SK-N-SH (cell line): Measurements from ENCODE around the gene ITGBL1. TPM values are rescaled to one million over a fixed set of nuclear protein-coding genes. Genes with fewer than 3 reads are reported as not detected.

Experiments
- CTCF ChIA-PET: fragments of 300-600, 350-600 bp; formaldehyde crosslinking; extraction: SDS; loops from one replicate; lab custom pipeline; 2021; lab: Yijun Ruan, JAX
- POLR2A ChIA-PET: fragments of 350-600 bp; sonication (Branson Sonifier 250); formaldehyde crosslinking; extraction: SDS; loops from one replicate; lab custom pipeline; 2020; ENCODE audit warnings: antibody characterized with exemption, inconsistent platforms; lab: Yijun Ruan, JAX
- DNase-seq: peaks from one replicate; pipeline ENCODE4 v3.0.0; 2012
- H2AFZ ChIP-seq: fragments of 200-600 bp; sonication (generic); 2 replicates; pipeline ENCODE4 v1.8.1; 2016; ENCODE audit warnings: antibody characterized with exemption, mild to moderate bottlenecking, low read depth
- H3F3A ChIP-seq: fragments of 200-600 bp; sonication (generic); replicated peaks from 2 replicates; pipeline ENCODE3; 2016; ENCODE audit warnings: antibody characterized with exemption, mild to moderate bottlenecking; ENCODE audit not compliant: insufficient read depth
- H3K27ac ChIP-seq, 2 experiments: fragments of 200-500 bp in 1 of 2; fragments of 200-600 bp in 1 of 2; sonication (Bioruptor generic) in 1 of 2; sonication (generic), shearing (Covaris generic) in 1 of 2; 2 replicates each; pipeline versions ENCODE4 v1.5.1 to v1.6.1; 2014 to 2016; ENCODE audit warnings: low read depth in 2 of 2, inconsistent platforms in 1 of 2, low read length in 1 of 2, mild to moderate bottlenecking in 1 of 2, mixed read lengths in 1 of 2
- H3K27me3 ChIP-seq: fragments of 200-600 bp; sonication (generic), shearing (Covaris generic); 2 replicates; pipeline ENCODE4 v1.6.1; 2016; ENCODE audit warnings: mixed run types; ENCODE audit not compliant: insufficient read depth
- H3K36me3 ChIP-seq, 2 experiments: fragments of 200-500 bp in 1 of 2; fragments of 200-600 bp in 1 of 2; sonication (Bioruptor generic) in 1 of 2; sonication (generic) in 1 of 2; replicated peaks in 1 of 2; 2 replicates each; pipeline versions ENCODE3 to v1.5.1; 2014 to 2016; ENCODE audit warnings: low read length in 1 of 2, mild to moderate bottlenecking in 1 of 2; ENCODE audit not compliant: insufficient read depth in 2 of 2, control insufficient read depth in 1 of 2
- H3K4me1 ChIP-seq, 2 experiments: fragments of 200-500 bp in 1 of 2; fragments of 200-600 bp in 1 of 2; sonication (Bioruptor generic) in 1 of 2; sonication (generic), shearing (Covaris generic) in 1 of 2; 2 replicates each; pipeline versions ENCODE4 v1.5.1 to v1.6.1; 2014 to 2016; ENCODE audit warnings: low read depth in 1 of 2, low read length in 1 of 2, mixed run types in 1 of 2; ENCODE audit not compliant: insufficient read depth in 2 of 2, control insufficient read depth in 1 of 2
- H3K4me2 ChIP-seq: fragments of 200-600 bp; sonication (generic), shearing (Covaris generic); 2 replicates; pipeline ENCODE4 v1.6.1; 2017; ENCODE audit warnings: mixed run types
- H3K4me3 ChIP-seq, 2 experiments: fragments of 200-500 bp in 1 of 2; fragments of 200-600 bp in 1 of 2; sonication (Bioruptor generic) in 1 of 2; sonication (generic), shearing (Covaris generic) in 1 of 2; 2 replicates each; pipeline versions ENCODE4 v1.5.1 to v1.8.1; 2014 to 2016; ENCODE audit warnings: low read depth in 2 of 2, inconsistent platforms in 1 of 2, low read length in 1 of 2, mild to moderate bottlenecking in 1 of 2, mixed read lengths in 1 of 2, moderate library complexity in 1 of 2
- H3K79me2 ChIP-seq: fragments of 200-600 bp; sonication (generic); 2 replicates; pipeline ENCODE4 v1.8.1; 2017; ENCODE audit warnings: mild to moderate bottlenecking; ENCODE audit not compliant: insufficient read depth
- H3K9ac ChIP-seq: fragments of 200-600 bp; sonication (generic); 2 replicates; pipeline ENCODE4 v1.6.1; 2017; ENCODE audit warnings: mixed run types
- H3K9me2 ChIP-seq: fragments of 200-600 bp; sonication (generic); 2 replicates; pipeline ENCODE4 v1.6.1; 2017; ENCODE audit warnings: mixed run types
- H3K9me3 ChIP-seq: fragments of 200-600 bp; sonication (generic); 2 replicates; pipeline ENCODE4 v1.6.1; 2017; ENCODE audit warnings: mixed run types, mild to moderate bottlenecking, moderate library complexity
- H4K20me1 ChIP-seq: fragments of 200-600 bp; sonication (generic); 2 replicates; pipeline ENCODE4 v1.6.1; 2017; ENCODE audit warnings: mild to moderate bottlenecking, mixed run types; ENCODE audit not compliant: insufficient read depth
- CHD2 ChIP-seq: fragments of 150-350 bp; IDR thresholded peaks from 2 replicates; pipeline ENCODE4 v1.6.1; 2018; ENCODE audit warnings: low read length; ENCODE audit not compliant: partially characterized antibody
- ELF1 ChIP-seq: IDR thresholded peaks from 2 replicates; pipeline ENCODE4 v1.4.0; 2012
- EP300 ChIP-seq, 2 experiments: IDR thresholded peaks; 2 replicates each; pipeline versions ENCODE4 v1.4.0 to v1.6.1; 2012; ENCODE audit warnings: borderline replicate concordance in 1 of 2, low read depth in 1 of 2, low read length in 1 of 2
- EZH2phosphoT487 ChIP-seq: fragments of 200-600 bp; sonication (generic); IDR thresholded peaks from 2 replicates; pipeline ENCODE4 v1.6.1; 2017; ENCODE audit warnings: low read depth, mixed run types, mild to moderate bottlenecking, antibody characterized with exemption, moderate library complexity, borderline replicate concordance
- FOSL2 ChIP-seq: IDR thresholded peaks from 2 replicates; pipeline ENCODE4 v1.4.0; 2012; ENCODE audit warnings: low read depth, mild to moderate bottlenecking, moderate library complexity, borderline replicate concordance
- FOXM1 ChIP-seq: IDR thresholded peaks from 2 replicates; pipeline ENCODE4 v1.4.0; 2012; ENCODE audit warnings: low read depth, mild to moderate bottlenecking
- GABPA ChIP-seq: IDR thresholded peaks from 2 replicates; pipeline ENCODE4 v1.4.0; 2012; ENCODE audit warnings: low read depth, mild to moderate bottlenecking
- IRF3 ChIP-seq: fragments of 150-350 bp; IDR thresholded peaks from 2 replicates; pipeline ENCODE4 v1.6.1; 2016; ENCODE audit warnings: mild to moderate bottlenecking, low read depth, low read length
- MXI1 ChIP-seq: IDR thresholded peaks from 2 replicates; pipeline ENCODE4 v1.6.1; 2012; ENCODE audit warnings: mild to moderate bottlenecking, low read depth, low read length, improper control_type of control experiment
- NFIC ChIP-seq: IDR thresholded peaks from 2 replicates; pipeline ENCODE4 v1.4.0; 2012; ENCODE audit warnings: borderline replicate concordance
- NRF1 ChIP-seq: IDR thresholded peaks from 2 replicates; pipeline ENCODE4 v1.6.1; 2012; ENCODE audit warnings: low read depth, mild to moderate bottlenecking, low read length
- POLR2AphosphoS5 ChIP-seq: IDR thresholded peaks from 2 replicates; pipeline ENCODE4 v1.6.1; 2012; ENCODE audit warnings: low read depth, low read length
- RCOR1 ChIP-seq: fragments of 150-350 bp; IDR thresholded peaks from 2 replicates; pipeline ENCODE4 v1.6.1; 2017; ENCODE audit warnings: antibody characterized with exemption, low read length
- SIN3A ChIP-seq: IDR thresholded peaks from 2 replicates; pipeline ENCODE4 v1.6.1; 2012; ENCODE audit warnings: low read depth, mild to moderate bottlenecking, low read length, moderate library complexity, borderline replicate concordance
- SMC3 ChIP-seq: IDR thresholded peaks from 2 replicates; pipeline ENCODE4 v1.6.1; 2012; ENCODE audit warnings: low read depth, low read length, improper control_type of control experiment
- TCF12 ChIP-seq: IDR thresholded peaks from 2 replicates; pipeline ENCODE4 v1.4.0; 2012
- TEAD4 ChIP-seq: IDR thresholded peaks from 2 replicates; pipeline ENCODE4 v1.4.0; 2012; ENCODE audit warnings: mild to moderate bottlenecking, borderline replicate concordance; ENCODE audit not compliant: insufficient read depth
- ZBTB33 ChIP-seq: IDR thresholded peaks from 2 replicates; pipeline ENCODE4 v1.4.0; 2012; ENCODE audit warnings: low read depth, borderline replicate concordance
- WGBS: methylation state at CpG from one replicate; pipeline ENCODE4 v1.1.6; 2017; ENCODE audit warnings: low lambda C conversion rate; 5-methylcytosine and 5-hydroxymethylcytosine counted together
- polyA plus RNA-seq, 3 experiments: library from polyadenylated mRNA; depleted of rRNA; stranded (reverse); fragments of >200 nt; gene quantifications; 2 replicates each; pipeline ENCODE4 v1.2.3, GENCODE V29; 2012
- TF ChIP-seq, protein P1 (sequence below): IDR thresholded peaks from 2 replicates; pipeline ENCODE4 v1.4.0; 2012; ENCODE audit warnings: low read depth, borderline replicate concordance
- TF ChIP-seq, protein P2 (sequence below): fragments of 200-600 bp; sonication (generic); IDR thresholded peaks from 2 replicates; pipeline ENCODE4 v1.6.1; 2017; ENCODE audit warnings: antibody characterized with exemption, mild to moderate bottlenecking, moderate library complexity
- TF ChIP-seq, protein P3 (sequence below): IDR thresholded peaks from 2 replicates; pipeline ENCODE4 v1.6.1; 2012; ENCODE audit warnings: mild to moderate bottlenecking, low read depth, low read length, moderate library complexity

Gene ITGBL1
- polyA plus RNA-seq, 1 of the 3 experiments (the other 2 are of a cell fraction), result 78.7 TPM

- Histone ChIP-seq H3K4me1 (peaks cover 9 to 31% of the 10 kb centered on the region in 2 experiments; a peak in 3 of 4 replicates), H3K27ac (peak overlapping the region in 1 of 2 experiments; percentile 59; a peak in 3 of 4 replicates), H3K27me3 (no peaks in the 10 kb centered on the region), H3K4me2 (peak overlapping the region; percentile 58), H3K79me2 (peaks cover 81% of the 10 kb centered on the region), H3K9ac (no peak overlapping the region), H3K9me3 (no peaks in the 10 kb centered on the region), H3F3A (peaks cover 42% of the 10 kb centered on the region), H4K20me1 (no peaks in the 10 kb centered on the region), H3K4me3 (no peak overlapping the region), H3K36me3 (peaks cover 0 to 17% of the 10 kb centered on the region in 2 experiments), H3K9me2 (no peaks in the 10 kb centered on the region), H2AFZ (no peak overlapping the region)
- DNase-seq, result no peak
- 57% methylated on average over 8 of the region's 8 CpGs for WGBS
- ChIA-PET CTCF (interaction anchor here (0.6 to 1.3 kb wide), 3 partner anchors 9 to 234 kb away, joined by 4 to 6 read pairs (median 4); no protein-coding TSS in a partner anchor), POLR2A (no interaction called here)
- 0 out of 4 replicates have a peak, but pooled peaks of 1 of the 2 experiments have one; percentile 24 for TF ChIP-seq EP300 (IDR thresholded peaks at IDR 0.05; ENCODE audit: borderline replicate concordance in 1 of 2, low read depth in 1 of 2, low read length in 1 of 2)
- no peak for TF ChIP-seq ZBTB33
- TF ChIP-seq ELF1, result no peak
- TF ChIP-seq NRF1, result no peak
- TF ChIP-seq SIN3A, result no peak
- TF ChIP-seq RCOR1, result no peak
- TF ChIP-seq TCF12, result peak; percentile 46
- TF ChIP-seq GABPA, result no peak
- TF ChIP-seq, protein P1, sequence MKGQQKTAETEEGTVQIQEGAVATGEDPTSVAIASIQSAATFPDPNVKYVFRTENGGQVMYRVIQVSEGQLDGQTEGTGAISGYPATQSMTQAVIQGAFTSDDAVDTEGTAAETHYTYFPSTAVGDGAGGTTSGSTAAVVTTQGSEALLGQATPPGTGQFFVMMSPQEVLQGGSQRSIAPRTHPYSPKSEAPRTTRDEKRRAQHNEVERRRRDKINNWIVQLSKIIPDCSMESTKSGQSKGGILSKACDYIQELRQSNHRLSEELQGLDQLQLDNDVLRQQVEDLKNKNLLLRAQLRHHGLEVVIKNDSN, result no peak
- no peak for TF ChIP-seq FOXM1
- peak; percentile 22; the same call in 1 of the 2 replicates for TF ChIP-seq FOSL2
- no peak for TF ChIP-seq EZH2phosphoT487
- peak; percentile 70; the same call in 1 of the 2 replicates for TF ChIP-seq NFIC
- TF ChIP-seq IRF3, result no peak
- 0 out of 2 replicates have a peak, but pooled peaks have one; percentile 12 for TF ChIP-seq TEAD4
- TF ChIP-seq CHD2, result no peak
- no peak for TF ChIP-seq POLR2AphosphoS5
- TF ChIP-seq, protein P2, sequence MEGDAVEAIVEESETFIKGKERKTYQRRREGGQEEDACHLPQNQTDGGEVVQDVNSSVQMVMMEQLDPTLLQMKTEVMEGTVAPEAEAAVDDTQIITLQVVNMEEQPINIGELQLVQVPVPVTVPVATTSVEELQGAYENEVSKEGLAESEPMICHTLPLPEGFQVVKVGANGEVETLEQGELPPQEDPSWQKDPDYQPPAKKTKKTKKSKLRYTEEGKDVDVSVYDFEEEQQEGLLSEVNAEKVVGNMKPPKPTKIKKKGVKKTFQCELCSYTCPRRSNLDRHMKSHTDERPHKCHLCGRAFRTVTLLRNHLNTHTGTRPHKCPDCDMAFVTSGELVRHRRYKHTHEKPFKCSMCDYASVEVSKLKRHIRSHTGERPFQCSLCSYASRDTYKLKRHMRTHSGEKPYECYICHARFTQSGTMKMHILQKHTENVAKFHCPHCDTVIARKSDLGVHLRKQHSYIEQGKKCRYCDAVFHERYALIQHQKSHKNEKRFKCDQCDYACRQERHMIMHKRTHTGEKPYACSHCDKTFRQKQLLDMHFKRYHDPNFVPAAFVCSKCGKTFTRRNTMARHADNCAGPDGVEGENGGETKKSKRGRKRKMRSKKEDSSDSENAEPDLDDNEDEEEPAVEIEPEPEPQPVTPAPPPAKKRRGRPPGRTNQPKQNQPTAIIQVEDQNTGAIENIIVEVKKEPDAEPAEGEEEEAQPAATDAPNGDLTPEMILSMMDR, result no peak
- TF ChIP-seq MXI1, result no peak
- TF ChIP-seq, protein P3, sequence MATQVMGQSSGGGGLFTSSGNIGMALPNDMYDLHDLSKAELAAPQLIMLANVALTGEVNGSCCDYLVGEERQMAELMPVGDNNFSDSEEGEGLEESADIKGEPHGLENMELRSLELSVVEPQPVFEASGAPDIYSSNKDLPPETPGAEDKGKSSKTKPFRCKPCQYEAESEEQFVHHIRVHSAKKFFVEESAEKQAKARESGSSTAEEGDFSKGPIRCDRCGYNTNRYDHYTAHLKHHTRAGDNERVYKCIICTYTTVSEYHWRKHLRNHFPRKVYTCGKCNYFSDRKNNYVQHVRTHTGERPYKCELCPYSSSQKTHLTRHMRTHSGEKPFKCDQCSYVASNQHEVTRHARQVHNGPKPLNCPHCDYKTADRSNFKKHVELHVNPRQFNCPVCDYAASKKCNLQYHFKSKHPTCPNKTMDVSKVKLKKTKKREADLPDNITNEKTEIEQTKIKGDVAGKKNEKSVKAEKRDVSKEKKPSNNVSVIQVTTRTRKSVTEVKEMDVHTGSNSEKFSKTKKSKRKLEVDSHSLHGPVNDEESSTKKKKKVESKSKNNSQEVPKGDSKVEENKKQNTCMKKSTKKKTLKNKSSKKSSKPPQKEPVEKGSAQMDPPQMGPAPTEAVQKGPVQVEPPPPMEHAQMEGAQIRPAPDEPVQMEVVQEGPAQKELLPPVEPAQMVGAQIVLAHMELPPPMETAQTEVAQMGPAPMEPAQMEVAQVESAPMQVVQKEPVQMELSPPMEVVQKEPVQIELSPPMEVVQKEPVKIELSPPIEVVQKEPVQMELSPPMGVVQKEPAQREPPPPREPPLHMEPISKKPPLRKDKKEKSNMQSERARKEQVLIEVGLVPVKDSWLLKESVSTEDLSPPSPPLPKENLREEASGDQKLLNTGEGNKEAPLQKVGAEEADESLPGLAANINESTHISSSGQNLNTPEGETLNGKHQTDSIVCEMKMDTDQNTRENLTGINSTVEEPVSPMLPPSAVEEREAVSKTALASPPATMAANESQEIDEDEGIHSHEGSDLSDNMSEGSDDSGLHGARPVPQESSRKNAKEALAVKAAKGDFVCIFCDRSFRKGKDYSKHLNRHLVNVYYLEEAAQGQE, result no peak
- no peak for TF ChIP-seq SMC3
Observed at GRCh38 chr13:101523154-101524131, 71.0 kb downstream of the ITGBL1 start.
